ENCODE data around the gene HLA-A.

GRCh38 chr6:29953001-29953441 is 10.7 kb downstream of the HLA-A start:
- no peak for TF ChIP-seq POLR2A (IDR thresholded peaks at IDR 0.05)
- TF ChIP-seq CTCF (IDR thresholded peaks at IDR 0.05): no peak

All from body of pancreas (tissue), 4 donors.